SK-N-SH (cell line): ENCODE results near the gene ADAMTS9.

ENCODE experiments used
- EP300 ChIP-seq, 2 experiments: IDR thresholded peaks; 2 replicates each; pipeline versions ENCODE4 v1.4.0 to v1.6.1; 2012; ENCODE audit warnings: borderline replicate concordance in 1 of 2, low read depth in 1 of 2, low read length in 1 of 2
- EZH2phosphoT487 ChIP-seq: fragments of 200-600 bp; sonication (generic); IDR thresholded peaks from 2 replicates; pipeline ENCODE4 v1.6.1; 2017; ENCODE audit warnings: low read depth, mixed run types, mild to moderate bottlenecking, antibody characterized with exemption, moderate library complexity, borderline replicate concordance
- GABPA ChIP-seq: IDR thresholded peaks from 2 replicates; pipeline ENCODE4 v1.4.0; 2012; ENCODE audit warnings: low read depth, mild to moderate bottlenecking
- JUND ChIP-seq: IDR thresholded peaks from 2 replicates; pipeline ENCODE4 v1.4.0; 2012
- MEF2A ChIP-seq: IDR thresholded peaks from 2 replicates; pipeline ENCODE4 v1.4.0; 2012; ENCODE audit warnings: low read depth, borderline replicate concordance
- POLR2AphosphoS5 ChIP-seq: IDR thresholded peaks from 2 replicates; pipeline ENCODE4 v1.6.1; 2012; ENCODE audit warnings: low read depth, low read length
- RCOR1 ChIP-seq: fragments of 150-350 bp; IDR thresholded peaks from 2 replicates; pipeline ENCODE4 v1.6.1; 2017; ENCODE audit warnings: antibody characterized with exemption, low read length
- TF ChIP-seq, protein P1 (sequence below): fragments of 200-600 bp; sonication (generic); IDR thresholded peaks from 2 replicates; pipeline ENCODE4 v1.6.1; 2017; ENCODE audit warnings: antibody characterized with exemption, mild to moderate bottlenecking, moderate library complexity
- TF ChIP-seq, protein P2 (sequence below): IDR thresholded peaks from 2 replicates; pipeline ENCODE4 v1.6.1; 2012; ENCODE audit warnings: mild to moderate bottlenecking, low read depth, low read length, moderate library complexity

DNA sequence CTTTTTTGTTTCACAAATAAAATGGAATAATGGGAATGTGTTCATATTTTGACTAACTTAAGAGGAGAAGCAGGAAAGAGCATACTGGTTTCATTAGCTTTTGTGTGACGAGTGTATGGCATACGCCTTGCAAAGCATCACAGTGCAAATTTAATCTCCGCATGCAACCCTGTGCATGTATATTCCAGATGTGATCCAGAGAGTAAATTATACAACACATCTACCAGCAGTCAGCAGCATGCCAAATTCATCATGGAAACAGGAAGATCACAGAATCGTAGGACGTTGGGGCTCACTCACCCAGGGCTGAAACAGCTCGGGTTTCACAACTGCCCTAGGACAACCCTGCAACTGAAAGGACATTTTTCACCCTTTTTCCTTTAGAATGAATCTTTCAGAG, 53.4 kb downstream of the ADAMTS9 start:
- TF ChIP-seq RCOR1 (no peak), EP300 (IDR thresholded peaks at IDR 0.05; ENCODE audit: borderline replicate concordance in 1 of 2, low read depth in 1 of 2, low read length in 1 of 2) (no peak), EZH2phosphoT487 (no peak), JUND (no peak), POLR2AphosphoS5 (no peak), GABPA (no peak), MEF2A (no peak)
- TF ChIP-seq, protein P1, sequence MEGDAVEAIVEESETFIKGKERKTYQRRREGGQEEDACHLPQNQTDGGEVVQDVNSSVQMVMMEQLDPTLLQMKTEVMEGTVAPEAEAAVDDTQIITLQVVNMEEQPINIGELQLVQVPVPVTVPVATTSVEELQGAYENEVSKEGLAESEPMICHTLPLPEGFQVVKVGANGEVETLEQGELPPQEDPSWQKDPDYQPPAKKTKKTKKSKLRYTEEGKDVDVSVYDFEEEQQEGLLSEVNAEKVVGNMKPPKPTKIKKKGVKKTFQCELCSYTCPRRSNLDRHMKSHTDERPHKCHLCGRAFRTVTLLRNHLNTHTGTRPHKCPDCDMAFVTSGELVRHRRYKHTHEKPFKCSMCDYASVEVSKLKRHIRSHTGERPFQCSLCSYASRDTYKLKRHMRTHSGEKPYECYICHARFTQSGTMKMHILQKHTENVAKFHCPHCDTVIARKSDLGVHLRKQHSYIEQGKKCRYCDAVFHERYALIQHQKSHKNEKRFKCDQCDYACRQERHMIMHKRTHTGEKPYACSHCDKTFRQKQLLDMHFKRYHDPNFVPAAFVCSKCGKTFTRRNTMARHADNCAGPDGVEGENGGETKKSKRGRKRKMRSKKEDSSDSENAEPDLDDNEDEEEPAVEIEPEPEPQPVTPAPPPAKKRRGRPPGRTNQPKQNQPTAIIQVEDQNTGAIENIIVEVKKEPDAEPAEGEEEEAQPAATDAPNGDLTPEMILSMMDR: no peak
- TF ChIP-seq, protein P2, sequence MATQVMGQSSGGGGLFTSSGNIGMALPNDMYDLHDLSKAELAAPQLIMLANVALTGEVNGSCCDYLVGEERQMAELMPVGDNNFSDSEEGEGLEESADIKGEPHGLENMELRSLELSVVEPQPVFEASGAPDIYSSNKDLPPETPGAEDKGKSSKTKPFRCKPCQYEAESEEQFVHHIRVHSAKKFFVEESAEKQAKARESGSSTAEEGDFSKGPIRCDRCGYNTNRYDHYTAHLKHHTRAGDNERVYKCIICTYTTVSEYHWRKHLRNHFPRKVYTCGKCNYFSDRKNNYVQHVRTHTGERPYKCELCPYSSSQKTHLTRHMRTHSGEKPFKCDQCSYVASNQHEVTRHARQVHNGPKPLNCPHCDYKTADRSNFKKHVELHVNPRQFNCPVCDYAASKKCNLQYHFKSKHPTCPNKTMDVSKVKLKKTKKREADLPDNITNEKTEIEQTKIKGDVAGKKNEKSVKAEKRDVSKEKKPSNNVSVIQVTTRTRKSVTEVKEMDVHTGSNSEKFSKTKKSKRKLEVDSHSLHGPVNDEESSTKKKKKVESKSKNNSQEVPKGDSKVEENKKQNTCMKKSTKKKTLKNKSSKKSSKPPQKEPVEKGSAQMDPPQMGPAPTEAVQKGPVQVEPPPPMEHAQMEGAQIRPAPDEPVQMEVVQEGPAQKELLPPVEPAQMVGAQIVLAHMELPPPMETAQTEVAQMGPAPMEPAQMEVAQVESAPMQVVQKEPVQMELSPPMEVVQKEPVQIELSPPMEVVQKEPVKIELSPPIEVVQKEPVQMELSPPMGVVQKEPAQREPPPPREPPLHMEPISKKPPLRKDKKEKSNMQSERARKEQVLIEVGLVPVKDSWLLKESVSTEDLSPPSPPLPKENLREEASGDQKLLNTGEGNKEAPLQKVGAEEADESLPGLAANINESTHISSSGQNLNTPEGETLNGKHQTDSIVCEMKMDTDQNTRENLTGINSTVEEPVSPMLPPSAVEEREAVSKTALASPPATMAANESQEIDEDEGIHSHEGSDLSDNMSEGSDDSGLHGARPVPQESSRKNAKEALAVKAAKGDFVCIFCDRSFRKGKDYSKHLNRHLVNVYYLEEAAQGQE: no peak
